HG02870 (cell line): Measurements from ENCODE around the gene CEP350.

ENCODE experiments used
- ATAC-seq: cut with Tn5 transposase; IDR thresholded peaks from one replicate; pipeline ENCODE4 v1.9.1; 2021; ENCODE audit warnings: mild to moderate bottlenecking, moderate library complexity; ENCODE audit not compliant: unreplicated experiment

CEP350 gene

DNA sequence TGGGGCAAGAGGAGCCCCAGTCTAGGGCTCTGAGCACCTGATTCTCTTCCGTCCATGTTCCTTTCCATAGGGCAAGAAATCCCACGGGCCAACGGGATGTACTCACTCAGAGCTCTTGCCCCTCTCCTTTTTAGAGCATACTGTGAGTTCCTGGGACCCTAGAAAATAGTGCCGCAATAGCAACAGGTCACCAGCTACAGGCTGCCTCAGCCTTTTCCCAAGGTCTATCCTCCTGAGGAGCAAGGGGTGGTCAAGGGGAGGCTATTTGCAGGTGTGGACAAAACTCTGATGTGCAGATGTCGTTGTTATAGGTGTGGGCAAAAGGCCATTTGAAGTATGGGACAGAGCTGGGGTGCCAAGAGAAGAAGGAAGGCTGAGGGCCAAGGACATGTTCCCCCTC is 198.4 kb downstream of the CEP350 start:
- ATAC-seq, result no peak

DNA sequence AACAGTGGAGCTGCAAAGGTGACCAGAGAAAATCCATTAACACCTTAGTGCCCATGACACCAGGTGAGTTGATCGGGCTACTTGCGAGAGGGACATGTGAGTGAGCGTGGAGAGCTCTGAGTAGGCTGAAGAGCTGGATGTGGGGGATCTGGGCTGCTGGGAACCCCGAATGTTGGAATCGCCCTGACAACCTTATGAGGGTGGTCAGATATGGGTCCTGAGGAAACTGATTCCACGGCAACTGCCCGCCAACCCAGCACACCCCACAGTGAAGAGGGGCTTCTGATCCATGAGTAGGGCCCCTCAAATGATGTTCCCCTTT is 199.4 kb downstream of the CEP350 start:
- ATAC-seq, result no peak

GRCh38 chr1:180154325-180155181 is 199.9 kb downstream of the CEP350 start, which contains the start of gene QSOX1:
QSOX1 (plus strand) TSS chr1:180154869; CDS start chr1:180154908, 39 bp downstream.
- peak; percentile 84 for ATAC-seq

- ATAC-seq, result no peak
Observed at GRCh38 chr1:180155182-180155682, 200.6 kb downstream of the CEP350 start.

DNA sequence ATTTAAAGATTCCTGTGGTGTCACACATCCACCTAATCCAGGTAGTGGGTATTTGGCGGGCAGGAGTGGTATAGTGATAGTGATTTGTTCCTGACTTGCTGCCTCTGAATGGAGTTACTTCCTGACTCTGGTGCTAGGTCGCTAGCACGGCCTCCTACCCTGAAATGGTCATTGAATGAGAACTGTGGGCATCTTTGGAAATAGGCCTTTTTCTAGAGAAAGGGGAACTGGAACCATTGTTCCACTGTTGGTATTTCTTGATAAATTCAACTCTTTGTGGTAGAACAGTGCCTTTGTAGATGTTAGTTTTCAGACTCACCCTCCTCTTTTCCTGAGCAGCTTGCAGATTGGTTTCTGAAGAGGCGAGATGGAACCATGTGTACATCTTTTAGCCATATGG is 201.6 kb downstream of the CEP350 start:
- ATAC-seq, result no peak

GRCh38 chr1:180156631-180157091 is 202.1 kb downstream of the CEP350 start:
- no peak for ATAC-seq

GRCh38 chr1:180157108-180157507 is 202.5 kb downstream of the CEP350 start:
- ATAC-seq, result no peak

GRCh38 chr1:180157576-180158057 is 203.0 kb downstream of the CEP350 start:
- ATAC-seq, result no peak

DNA sequence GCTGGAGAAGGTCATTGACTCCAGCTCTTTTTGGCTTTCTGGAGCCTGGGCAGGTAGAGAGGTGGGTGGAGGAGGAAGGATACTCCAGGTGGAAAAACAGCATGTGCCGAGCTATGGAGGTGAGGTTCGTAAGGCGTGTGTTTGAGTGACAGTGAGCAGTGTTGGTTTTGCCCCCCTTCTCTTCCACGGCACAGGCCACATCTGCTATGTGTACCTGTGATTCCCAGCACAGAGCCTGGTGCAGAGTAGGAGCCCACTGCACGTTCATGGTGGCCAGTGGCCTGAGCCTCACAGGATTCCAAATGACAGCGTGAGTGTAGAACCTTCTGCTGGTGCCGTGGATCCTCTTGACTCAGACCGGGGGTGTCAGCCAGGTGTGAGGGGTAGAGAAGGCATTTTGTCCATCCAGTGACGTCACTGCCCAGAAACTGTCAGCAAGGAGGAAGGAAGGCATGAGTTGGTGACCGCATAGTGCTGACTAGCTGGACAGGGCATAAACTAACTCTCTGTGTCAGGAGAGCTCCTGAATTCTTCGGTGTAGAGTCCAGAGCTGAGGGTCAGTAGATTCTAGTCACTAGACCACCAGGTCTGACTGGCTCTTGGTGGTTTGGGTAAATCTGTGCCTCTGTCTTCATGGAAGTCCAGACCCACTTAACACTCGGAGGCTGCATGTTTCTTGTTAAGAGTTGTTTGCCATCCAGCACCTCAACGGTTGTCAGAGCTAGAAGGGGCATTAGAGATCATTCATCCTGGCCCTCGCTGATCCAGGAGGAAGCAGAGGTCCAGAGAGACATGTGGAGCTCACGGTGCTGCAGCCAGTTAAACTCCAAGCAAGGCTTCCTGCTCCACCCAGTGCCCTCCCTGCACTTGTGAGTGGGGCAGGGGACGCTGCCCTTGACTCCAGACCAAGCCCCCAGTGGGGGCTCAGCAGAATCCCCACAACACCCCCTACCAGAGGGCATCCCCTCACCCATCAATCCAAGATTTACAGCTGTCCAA is 203.8 kb downstream of the CEP350 start:
- no peak for ATAC-seq

DNA sequence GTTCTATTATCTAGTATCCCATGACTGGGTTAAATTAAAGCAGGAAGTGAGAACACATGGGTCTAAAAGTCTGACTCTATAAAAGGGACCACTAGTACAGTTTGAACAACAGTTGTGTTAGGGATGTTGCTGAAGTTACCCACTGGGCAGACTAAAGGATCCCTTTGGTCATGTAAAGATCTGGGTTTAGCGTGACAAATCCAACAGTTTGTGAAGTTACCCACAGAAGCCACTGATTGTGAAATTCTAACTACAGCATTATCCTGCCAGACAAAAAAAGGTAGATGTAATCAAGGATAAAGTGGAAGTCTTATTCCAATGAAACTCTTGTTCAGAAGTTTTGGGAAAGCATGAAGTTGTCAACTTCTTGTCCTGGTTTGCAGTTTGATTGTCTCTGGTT is 205.7 kb downstream of the CEP350 start:
- no peak for ATAC-seq

DNA sequence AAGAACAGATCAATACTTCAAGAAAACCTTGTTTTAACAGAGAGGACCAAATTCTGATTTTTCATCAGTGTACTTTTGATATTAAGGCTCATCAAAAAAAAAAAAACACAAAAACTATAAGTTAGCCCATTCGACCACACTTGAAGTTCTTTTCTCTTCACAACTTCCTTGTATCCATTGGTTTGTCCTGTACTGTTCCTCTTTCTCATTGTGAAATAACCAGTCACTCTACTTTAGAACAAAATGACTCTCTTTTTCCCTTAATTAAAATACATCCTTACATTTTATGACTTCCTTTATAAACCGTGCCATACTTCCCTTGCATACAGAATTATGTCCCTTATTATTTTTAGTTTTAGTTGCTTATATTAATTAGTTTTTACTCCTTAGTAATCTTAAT is 208.4 kb downstream of the CEP350 start:
- no peak for ATAC-seq
